NCI-H2029 (cell line): ENCODE measurements around the gene BMPR1A.

ENCODE experiments used
- DNase-seq: peaks from one replicate; lab custom pipeline; 2025; lab: John Stamatoyannopoulos, UW

The BMPR1A gene

DNA sequence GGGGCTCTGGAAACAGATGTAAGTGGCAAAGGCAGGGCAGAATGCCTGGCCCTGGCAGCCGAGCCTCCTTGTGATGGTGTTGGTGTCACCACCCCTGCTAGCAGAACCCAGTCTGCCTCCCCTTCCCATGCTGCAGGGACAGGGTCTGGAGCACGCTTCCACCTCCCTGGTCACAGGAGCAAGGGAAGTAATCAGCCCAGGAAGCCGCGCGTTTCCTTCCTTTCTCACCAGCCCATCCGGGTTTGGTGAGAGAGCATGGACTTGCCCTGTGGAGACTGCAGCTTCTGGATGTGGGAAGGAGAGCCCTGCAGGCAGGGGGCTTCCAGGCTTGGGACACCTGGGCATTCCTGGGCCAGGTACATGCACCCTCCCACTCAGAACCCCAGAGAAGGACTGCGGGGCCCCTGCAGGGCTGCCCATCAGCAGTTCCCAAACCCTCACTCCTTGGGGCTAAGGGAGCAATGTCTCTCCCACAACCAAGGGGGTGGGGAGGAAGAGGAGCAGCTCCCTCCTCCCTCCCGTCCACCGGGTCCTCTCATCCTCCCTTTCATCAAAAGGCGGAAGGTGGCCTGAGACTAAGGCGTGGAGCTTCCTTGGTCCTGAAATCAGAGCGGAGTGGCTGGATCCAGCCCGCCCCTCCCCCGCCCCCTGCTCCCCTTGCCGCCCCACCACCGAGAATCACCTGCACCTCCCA, 199.2 kb downstream of the BMPR1A start:
- no peak for DNase-seq

- no peak for DNase-seq
These were observed 199.9 kb downstream of the BMPR1A start for GRCh38 chr10:86956195-86956847.

DNA sequence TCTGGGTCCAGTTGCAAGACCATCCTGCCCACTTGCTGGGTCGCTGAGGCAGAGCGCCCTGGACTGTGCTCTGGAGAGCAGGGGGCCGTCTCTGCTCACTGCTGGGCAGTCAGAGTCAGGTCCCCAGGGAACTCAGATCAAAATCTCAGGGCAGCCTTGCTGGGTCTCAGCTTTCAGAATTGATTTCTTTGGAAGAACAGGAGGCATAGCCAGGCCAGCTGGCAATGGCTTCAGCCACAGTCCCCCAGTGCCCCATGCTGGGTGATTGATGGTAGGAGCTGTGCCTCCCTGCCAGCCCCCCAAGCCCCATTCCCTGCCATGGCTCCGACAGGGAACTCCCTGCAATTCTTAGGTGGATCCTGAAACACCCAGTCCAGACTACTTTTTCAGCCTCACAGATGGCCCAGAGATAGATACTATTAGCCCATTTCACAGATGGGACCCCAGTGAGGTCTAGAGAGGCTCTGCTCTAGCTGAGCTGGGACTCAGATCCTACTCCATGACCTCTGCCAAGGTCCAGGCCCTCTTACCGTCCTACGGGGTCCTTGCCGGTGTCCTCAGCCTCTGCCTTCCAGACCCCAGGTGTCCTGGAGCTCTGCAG, 200.5 kb downstream of the BMPR1A start:
- DNase-seq, result no peak

- DNase-seq, result no peak
These were observed 201.2 kb downstream of the BMPR1A start, which contains the start of gene MMRN2 for GRCh38 chr10:86957471-86958115. Gene MMRN2 (minus strand): TSS chr10:86957615. CDS start chr10:86957541, 74 bp downstream.

DNA sequence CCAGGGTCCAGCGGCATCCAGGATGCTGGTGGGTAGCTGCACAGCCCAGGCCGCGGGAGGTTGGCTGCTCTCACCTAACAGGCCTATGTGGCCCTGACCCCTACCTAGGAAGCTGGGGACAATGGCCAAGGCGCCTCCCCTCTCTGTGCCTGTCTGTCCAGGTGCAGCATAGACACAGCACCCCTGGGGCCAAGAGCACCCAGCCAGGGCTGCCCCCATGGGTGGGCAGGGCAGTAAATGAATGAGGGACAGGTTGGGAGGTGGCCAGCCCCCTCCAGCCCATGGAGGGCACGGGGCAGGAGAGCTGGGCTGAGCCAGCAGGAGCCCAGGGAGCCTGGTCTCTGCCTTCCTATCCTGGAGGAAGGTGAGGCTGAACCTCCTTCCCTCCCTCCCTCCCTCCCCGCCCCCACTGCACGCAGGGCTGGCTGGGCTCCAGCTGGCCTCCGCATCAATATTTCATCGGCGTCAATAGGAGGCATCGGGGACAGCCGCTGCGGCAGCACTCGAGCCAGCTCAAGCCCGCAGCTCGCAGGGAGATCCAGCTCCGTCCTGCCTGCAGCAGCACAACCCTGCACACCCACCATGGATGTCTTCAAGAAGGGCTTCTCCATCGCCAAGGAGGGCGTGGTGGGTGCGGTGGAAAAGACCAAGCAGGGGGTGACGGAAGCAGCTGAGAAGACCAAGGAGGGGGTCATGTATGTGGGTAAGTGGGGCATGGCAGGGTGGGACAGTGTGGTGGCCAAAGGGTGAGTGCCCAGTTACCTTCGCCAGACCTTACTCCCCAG, 201.9 kb downstream of the BMPR1A start, which contains the start of gene SNCG:
SNCG (plus strand) TSS at position 484 of the 785 bp plus-strand sequence; CDS start at position 583, 99 bp downstream.
- peak; percentile 31 for DNase-seq

DNA sequence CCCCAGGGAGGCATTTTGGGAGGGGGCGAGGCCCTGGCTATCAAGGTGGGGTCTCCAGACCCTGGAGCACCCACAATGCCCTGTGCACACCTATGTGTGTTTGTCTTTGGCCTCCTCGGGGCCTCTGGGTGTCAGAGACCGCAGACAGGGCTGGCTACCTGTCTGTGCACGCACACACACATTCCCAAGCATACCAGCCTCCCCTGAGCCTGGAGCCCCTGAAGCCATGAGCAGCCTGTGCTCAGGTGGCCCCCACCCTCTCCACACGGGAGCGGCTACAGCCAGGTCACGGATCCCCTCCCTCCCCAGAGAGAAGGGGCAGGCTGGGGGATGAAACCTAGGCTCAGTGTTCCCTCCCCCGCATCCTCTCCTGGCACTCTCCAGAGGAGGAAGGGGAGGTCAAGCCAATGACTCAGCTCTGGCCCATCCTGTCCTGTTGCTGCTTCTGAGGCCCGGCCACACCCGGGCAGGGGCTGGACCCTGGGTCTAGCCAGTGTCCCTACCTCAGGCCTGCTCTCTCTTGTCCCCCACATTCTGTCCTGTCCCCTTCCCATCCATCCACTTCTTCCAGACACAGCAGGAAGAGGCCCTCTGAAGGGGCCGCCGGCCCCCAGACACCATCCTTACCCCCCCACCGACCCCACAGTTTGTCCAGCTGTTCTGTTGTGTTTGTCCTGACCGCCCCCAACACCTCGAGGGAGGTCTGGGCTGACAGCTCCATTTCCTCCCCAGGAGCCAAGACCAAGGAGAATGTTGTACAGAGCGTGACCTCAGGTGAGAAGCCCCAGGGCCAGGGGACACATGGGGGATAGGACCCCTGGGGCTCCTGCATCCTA, 202.7 kb downstream of the BMPR1A start:
- DNase-seq, result no peak

- DNase-seq, result no peak
These were observed 203.3 kb downstream of the BMPR1A start for GRCh38 chr10:86959737-86960002.

GRCh38 chr10:86960003-86960862, 203.8 kb downstream of the BMPR1A start:
- DNase-seq, result no peak

DNA sequence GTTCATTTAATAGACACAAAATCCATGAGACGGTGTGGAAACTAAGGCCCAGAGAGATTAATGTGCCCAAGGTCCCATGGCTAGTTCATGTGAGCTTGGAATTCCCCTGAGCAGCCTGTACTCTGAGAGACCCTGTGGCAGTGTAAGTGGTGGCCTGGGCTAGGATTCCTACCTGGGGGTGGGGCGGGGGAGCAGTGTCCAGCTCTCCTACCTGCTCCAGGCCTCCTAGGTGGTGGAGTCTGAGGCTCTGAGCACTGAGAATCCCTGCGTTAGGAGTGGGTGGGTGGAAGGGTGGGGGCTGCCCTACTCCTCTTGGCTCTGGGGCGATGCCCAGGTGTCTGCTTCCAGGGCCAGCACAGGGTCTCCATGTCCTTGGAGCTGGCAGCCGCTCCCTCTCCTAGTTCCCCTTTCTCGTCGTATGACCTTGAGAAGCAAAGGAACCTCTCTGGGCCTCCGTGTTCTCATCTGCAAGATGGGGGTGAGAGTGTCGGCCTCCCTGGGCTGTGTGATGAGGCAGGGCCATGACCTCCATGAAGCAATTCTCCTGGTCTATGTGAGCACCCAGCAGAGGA, 204.5 kb downstream of the BMPR1A start:
- no peak for DNase-seq

DNA sequence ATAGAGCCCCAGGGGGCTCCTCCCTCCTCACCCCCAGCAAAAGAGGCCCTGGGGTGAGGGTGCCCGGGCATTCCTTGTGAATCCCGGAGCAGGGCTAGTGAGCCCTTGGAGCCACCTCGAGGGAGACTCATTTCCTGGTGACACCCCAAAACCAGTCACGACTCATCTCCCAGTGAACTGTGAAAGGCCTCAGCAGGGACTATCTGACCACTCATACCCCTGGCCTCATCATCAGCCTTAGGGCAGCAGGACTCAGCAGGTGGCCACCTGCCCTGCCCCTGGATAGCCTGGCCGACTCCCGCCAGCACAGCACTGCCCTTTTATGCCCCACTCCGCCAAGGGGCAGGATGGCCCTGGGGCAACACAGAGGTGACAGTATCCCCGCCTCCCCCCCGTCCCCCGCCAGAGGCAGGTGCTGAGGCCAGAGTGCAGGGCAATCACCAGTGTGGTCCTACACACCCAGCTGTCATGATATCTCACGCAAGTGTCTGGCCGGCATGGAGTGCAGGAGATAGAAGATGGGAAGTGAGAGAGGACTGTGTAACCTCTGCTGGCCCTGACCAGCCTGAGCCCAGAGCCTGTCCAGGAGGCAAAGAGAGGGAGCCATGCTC, 205.2 kb downstream of the BMPR1A start:
- no peak for DNase-seq

DNA sequence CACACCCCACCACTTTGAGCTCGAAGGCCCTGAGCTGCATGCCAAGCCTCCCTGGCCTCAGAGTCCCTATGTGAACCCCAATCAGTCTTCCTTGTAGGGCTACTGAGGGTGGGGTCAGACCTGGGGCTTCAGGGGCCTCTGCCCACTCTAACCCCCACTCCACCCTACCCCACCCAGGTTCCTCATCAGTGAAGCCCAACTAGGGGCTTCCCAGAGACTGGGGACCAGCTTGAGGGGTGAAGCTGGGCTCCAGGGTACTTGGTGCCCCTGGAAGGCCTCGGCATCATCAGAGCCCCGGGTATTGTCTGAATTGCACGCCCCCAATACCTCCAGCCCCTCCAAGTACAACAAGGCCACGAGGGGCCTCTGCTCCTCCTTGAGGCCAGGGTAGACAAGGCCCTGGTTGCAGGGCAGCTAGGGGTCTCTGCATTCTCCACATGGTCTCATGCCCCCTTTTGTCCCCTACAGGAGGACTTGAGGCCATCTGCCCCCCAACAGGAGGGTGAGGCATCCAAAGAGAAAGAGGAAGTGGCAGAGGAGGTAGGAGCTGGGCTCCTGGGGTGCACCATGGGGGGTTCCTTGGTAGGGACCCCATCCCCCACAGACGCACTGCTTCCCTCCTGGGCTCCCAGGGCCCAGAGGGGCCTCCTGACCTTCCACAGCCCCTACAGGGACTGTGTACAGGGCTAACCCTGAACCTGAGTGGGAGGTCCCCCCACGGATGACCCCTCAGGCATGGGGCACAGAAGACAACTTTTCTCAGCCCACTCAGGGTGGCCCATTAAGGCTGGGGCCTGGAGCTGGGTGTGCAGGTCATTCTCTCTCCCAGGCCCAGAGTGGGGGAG, 205.9 kb downstream of the BMPR1A start:
- DNase-seq, result no peak

GRCh38 chr10:86962981-86963310, 206.5 kb downstream of the BMPR1A start:
- DNase-seq, result no peak

GRCh38 chr10:86963341-86963919, 207.0 kb downstream of the BMPR1A start:
- DNase-seq, result no peak

DNA sequence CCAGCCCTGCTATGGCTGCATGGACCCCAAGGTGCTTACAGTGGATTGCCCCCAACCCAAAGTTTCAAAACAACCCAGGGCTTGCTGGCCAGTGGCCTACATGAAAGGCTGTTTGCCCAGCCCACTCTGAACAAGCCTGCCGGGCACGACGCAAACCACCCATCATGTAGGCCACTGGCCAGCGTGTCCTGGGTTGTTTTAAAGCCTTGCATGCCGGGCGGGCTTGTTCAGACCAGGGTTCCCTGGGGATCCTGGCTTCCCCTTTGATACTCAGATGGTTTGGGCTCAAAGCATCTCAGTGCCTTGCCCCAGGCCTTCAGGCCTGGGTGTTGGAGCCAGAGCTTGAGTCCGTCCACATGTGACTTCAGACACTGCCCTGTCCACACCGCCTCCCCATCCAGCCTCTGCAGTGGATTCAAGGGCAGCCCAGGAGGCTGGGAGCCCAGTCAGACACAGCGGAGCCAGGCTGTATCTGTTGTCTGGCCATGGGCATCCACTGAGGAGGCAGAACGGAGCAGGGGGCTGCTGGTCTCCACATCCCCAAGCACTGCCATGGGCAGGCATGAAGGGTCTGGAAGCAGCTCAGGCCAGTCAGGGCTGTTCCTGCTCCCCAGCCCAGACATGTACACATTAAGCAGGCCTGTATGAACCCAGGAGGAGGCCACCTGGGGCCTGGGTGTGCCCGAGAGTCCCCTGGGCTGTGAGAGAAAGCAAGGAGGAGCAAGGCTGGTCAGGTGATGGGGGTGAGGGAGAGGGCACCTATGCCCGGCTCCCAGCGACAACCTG, 207.8 kb downstream of the BMPR1A start:
- no peak for DNase-seq

GRCh38 chr10:86964847-86965190, 208.4 kb downstream of the BMPR1A start:
- no peak for DNase-seq

DNA sequence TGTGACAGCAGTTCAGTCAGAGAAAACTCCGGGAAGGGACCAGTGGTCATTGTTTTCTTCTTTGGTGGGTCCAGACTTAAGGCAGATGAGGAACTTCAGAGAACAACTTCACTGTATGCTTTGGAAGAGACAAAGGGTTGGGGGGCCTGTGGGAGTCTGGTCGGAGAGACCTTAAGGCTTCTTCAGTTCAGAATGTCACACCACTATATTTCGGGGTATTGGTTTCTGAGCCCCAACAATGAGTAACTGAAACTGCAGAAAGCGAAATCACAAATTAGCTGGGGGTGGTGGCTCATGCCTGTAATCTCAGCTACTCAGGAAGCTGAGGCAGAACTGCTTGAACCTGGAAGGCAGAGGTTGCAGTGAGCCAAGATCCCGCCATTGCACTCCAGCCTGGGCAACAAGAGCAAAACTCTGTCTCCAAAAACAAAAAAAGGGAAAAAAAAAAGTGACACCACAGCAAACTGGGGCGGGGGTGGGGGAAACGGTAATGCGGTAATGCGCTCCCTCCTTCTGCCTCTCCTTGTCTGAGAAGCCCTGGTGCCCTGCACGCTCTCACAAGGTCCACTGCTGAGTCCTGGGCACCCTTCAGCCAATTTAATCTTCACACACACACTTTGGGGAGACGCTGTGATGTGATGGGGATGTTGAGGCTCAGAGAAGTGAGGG, 209.7 kb downstream of the BMPR1A start:
- DNase-seq, result no peak

DNA sequence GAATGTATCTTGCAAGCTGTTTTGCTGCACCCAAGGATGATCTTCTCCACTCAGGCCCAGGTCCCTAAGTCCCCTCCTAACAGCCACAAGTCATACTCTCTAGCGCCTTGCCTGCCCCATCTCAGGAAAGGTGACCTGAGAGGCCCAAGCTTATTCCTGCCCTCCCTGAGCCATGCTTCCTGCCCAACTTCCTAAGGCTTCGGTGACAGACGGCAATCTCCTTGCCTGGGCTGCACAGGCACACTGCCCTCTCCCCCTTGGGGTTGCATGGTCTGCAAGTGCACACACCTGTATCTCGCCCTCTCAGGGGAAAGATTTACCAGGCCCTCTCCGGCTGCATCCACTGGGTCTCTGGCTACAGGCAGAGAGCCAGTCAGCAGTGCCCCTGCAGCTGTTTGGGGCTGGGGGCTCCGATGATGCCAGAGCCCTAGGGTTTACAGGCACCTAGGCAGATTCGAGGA, 211.1 kb downstream of the BMPR1A start:
- no peak for DNase-seq
